Activated naive CD8-positive, alpha-beta T cell treated with anti-CD3 and anti-CD28 coated beads for 36 hours (primary cell): ENCODE data around the gene TPP2. TPM values are rescaled to one million over a fixed set of nuclear protein-coding genes. Genes with fewer than 3 reads are reported as not detected.

ENCODE experiments used
- DNase-seq: peaks from one replicate; pipeline ENCODE4 v3.0.0; 2021
- H3K27ac Mint-ChIP-seq: one replicate; pipeline ENCODE4 v1.8.0; 2022; ENCODE audit warnings: mild to moderate bottlenecking, moderate library complexity, mixed read lengths
- H3K27me3 Mint-ChIP-seq: one replicate; pipeline ENCODE4 v1.8.0; 2022; ENCODE audit warnings: mild to moderate bottlenecking, mixed read lengths
- H3K36me3 Mint-ChIP-seq: one replicate; pipeline ENCODE4 v1.8.0; 2021; ENCODE audit warnings: mild to moderate bottlenecking, mixed read lengths
- H3K4me1 Mint-ChIP-seq: one replicate; pipeline ENCODE4 v1.8.0; 2021; ENCODE audit warnings: mixed read lengths
- H3K4me3 Mint-ChIP-seq: one replicate; pipeline ENCODE4 v1.8.0; 2022; ENCODE audit warnings: mild to moderate bottlenecking, moderate library complexity, mixed read lengths
- H3K9me3 Mint-ChIP-seq: one replicate; pipeline ENCODE4 v1.8.0; 2022; ENCODE audit warnings: mixed read lengths
- total RNA-seq, 2 experiments: library from RNA; stranded (reverse); gene quantifications; one replicate each; pipeline ENCODE4 v1.2.3, GENCODE V29; 2021

The TPP2 gene
- total RNA-seq, 2 experiments from 2014 or later, result 78.4 to 84.0 TPM

DNA sequence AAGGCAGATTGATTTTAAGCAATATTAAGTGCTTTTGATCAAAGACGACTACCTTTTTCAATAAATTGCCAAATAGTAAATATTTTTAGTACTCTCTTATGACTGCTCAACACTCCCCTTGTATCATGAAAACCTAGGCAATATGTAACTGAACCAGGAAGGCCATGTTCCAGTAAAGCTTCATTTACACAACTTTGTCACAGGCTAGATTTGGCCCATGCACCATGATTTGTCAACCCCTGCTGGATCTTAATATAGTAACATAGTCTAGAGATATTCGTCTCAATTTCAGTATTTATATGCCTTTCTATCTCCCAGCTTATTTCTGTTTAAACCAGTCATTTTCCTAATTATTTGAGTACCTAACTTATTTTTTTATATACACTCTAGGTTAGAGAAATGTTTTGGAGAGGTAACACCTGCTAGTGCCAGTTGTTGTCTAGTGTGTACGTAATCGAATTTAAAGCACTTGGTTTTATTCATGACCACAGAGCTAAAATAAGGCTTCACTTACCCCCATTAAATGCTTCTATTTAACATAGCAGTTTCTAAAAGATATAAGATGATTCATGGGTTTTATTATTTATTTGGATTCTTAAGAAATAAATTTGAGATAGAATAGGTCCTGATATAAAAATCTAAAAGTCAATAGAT, 21.0 kb downstream of the TPP2 start:
- Mint-ChIP-seq H3K36me3 (peaks cover 10% of the 10 kb centered on the region), H3K27ac (no peak overlapping the region), H3K4me3 (no peak overlapping the region), H3K27me3 (no peaks in the 10 kb centered on the region), H3K4me1 (peaks cover 11% of the 10 kb centered on the region), H3K9me3 (no peaks in the 10 kb centered on the region)
- no peak for DNase-seq

DNA sequence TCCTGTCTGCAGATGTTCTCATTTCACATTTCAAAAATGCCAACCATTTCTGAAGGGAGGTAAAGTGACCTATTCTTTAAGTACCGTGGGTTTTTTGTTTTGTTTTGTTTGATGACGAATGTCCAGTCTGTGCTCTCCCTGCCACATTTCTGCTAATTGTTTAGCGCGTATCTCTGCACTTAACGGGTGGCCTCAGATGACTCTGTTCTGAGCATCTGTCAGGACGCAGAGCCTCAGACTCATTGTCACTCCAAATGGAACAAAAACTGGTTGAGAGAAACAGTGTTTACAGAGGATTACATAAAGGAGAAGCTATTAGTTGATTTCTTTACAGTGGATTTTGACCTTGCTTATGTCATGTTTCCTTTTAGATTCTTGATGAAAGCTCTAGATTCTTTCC, 23.7 kb downstream of the TPP2 start:
- no peaks in the 10 kb centered on the region for H3K9me3 Mint-ChIP-seq
- H3K36me3 Mint-ChIP-seq, result peaks cover 6% of the 10 kb centered on the region
- no peak overlapping the region for H3K27ac Mint-ChIP-seq
- no peaks in the 10 kb centered on the region for H3K4me1 Mint-ChIP-seq
- no peak for DNase-seq
- no peaks in the 10 kb centered on the region for H3K27me3 Mint-ChIP-seq
- no peak overlapping the region for H3K4me3 Mint-ChIP-seq

DNA sequence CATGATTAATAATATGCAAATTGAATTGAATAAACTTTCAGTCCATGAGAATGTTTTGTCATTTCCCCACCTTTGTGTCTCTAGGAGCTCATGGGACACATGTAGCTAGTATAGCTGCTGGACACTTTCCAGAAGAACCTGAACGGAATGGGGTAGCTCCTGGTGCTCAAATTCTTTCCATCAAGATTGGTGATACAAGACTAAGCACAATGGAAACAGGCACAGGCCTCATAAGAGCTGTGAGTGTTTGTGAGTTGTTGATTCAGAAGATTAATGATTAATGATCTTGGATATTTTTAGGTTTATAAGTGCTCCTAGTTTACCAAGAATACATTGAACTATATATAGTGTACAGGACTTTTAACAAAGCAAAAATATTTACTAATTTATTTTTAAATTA, 30.1 kb downstream of the TPP2 start:
- H3K4me1 Mint-ChIP-seq, result no peaks in the 10 kb centered on the region
- H3K27ac Mint-ChIP-seq, result no peak overlapping the region
- no peak for DNase-seq
- H3K36me3 Mint-ChIP-seq, result peaks cover 16% of the 10 kb centered on the region
- no peak overlapping the region for H3K4me3 Mint-ChIP-seq
- H3K9me3 Mint-ChIP-seq, result no peaks in the 10 kb centered on the region
- H3K27me3 Mint-ChIP-seq, result no peaks in the 10 kb centered on the region

DNA sequence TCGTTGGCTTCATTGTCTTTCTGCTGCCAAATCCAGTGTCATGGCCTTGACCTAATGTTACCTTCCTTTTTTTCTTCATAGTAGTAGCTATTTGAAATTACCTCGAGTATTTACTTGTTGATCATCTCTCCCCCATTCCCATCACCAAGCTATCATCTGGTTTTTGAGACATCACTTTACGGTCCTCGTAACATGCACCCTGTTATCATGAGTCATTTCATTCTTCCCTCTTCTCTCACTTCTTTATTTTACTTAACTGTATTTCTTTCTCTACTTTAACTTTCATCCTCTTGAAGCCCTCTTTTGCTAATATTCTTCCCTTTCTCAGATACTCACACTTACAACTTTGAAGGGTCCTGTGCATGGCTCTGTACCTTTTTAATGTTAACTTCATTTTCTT, 31.8 kb downstream of the TPP2 start:
- H3K36me3 Mint-ChIP-seq, result peaks cover 19% of the 10 kb centered on the region
- H3K27ac Mint-ChIP-seq, result no peak overlapping the region
- H3K9me3 Mint-ChIP-seq, result no peaks in the 10 kb centered on the region

DNA sequence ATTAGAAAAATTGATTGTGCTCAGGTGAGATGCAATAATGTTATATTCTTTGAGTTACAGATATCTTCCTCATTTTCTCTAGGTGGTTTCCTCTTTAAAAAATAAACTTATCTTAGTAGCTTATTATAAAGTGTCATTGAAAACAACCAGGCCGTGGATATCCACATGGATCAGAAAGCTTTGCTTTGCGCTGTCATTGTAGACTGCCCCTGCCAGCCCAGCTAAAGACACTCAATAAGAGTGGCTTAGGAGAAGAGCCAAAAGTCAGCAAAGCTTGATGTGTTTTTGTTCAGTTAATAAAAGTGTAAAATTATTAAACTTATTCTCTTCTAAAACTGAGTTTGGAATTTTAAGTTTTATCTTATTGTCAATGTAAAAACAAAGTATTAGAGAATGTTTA, 34.4 kb downstream of the TPP2 start:
- peaks cover 31% of the 10 kb centered on the region for H3K36me3 Mint-ChIP-seq
- no peaks in the 10 kb centered on the region for H3K27me3 Mint-ChIP-seq
- H3K27ac Mint-ChIP-seq, result no peak overlapping the region
- no peaks in the 10 kb centered on the region for H3K4me1 Mint-ChIP-seq
- no peaks in the 10 kb centered on the region for H3K9me3 Mint-ChIP-seq
- H3K4me3 Mint-ChIP-seq, result no peak overlapping the region
- DNase-seq, result no peak

More for the DNA sequence above, 31.8 kb downstream of the TPP2 start:
- H3K4me3 Mint-ChIP-seq, result no peak overlapping the region
- no peak for DNase-seq
- no peaks in the 10 kb centered on the region for H3K4me1 Mint-ChIP-seq
- H3K27me3 Mint-ChIP-seq, result no peaks in the 10 kb centered on the region

DNA sequence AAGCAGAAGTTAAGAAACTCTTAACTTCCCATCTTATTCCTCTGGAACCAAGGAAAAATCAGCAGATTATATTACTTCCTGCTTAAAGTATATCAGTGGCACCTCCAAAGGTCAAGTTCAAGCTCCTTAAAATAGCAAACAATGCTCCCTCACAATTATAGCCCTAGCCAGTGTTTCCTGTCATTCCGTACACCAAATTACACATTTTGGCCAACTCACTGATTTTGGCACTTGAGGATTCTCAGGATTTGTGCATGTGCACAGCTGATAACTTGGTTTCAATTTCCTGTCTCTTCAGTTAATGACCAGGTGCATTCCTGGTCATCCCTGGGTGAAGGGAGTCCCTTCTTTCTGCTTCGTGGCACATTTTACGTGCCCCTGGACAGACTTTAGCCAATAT, 42.0 kb downstream of the TPP2 start:
- Mint-ChIP-seq H3K27ac (no peak overlapping the region), H3K9me3 (no peaks in the 10 kb centered on the region), H3K27me3 (no peaks in the 10 kb centered on the region), H3K4me1 (peaks cover 10% of the 10 kb centered on the region), H3K4me3 (no peak overlapping the region), H3K36me3 (peaks cover 24% of the 10 kb centered on the region)
- no peak for DNase-seq

DNA sequence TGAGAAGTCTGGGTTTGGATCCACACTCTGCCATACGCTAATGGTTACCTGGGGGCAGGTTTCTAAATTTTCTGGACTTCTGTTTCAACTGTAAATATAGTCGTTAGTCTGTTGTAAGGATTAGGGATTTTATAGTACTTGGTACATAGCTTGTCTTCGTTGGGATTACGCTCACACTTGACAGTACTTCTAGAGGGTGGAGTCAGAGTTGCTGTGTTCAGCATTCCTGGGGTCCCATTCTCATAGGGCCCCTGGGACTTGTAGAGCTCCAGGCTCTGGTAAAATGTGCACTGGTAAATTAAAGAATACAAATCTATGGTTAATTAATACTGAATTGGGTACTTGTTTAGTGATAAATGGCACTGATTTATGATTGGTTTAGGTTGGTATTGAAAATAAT, 45.2 kb downstream of the TPP2 start:
- Mint-ChIP-seq H3K4me3 (no peak overlapping the region), H3K4me1 (peaks cover 11% of the 10 kb centered on the region), H3K36me3 (peaks cover 14% of the 10 kb centered on the region), H3K9me3 (no peaks in the 10 kb centered on the region), H3K27ac (no peak overlapping the region), H3K27me3 (no peaks in the 10 kb centered on the region)
- no peak for DNase-seq

DNA sequence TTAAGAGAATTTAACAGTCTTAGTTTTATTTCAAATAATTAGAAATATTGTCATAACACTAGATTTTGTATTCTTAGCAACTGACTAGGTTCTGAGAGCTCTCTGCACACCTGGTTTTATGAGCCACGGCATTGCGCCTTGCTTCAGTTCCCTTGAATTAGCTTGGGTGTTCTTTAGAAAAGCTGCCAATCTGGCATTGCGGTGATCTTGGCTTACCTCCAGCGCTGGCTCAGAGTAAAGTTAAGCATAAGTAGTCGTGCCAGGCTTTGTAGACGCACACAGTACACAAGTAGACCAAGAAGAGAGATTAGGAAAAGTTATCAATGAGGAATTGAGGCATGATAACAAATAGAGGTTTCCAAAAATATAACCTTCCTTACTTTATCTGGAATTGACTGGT, 45.7 kb downstream of the TPP2 start:
- Mint-ChIP-seq H3K4me3 (no peak overlapping the region), H3K36me3 (peaks cover 14% of the 10 kb centered on the region), H3K9me3 (no peaks in the 10 kb centered on the region), H3K27me3 (no peaks in the 10 kb centered on the region), H3K27ac (no peak overlapping the region), H3K4me1 (peaks cover 11% of the 10 kb centered on the region)
- DNase-seq, result no peak

DNA sequence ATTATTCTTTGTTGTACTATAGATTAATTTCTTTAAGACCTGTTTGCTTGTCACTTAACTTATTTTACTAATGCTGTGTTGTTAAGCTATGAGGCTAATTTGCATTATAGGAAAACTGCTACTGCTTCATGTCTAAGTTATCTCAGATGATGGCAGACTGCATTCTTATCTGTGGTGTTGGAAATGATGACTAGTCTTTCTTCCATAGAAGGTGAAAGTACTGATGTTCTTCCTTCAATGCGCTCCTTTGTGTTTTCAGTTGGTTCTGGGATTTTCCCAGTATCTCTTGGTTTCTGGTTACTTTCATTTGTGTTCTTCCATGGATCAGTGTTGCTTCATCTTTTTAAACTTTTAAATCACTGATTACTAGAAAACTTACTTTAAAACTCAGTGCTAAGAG, 46.9 kb downstream of the TPP2 start:
- DNase-seq, result no peak
- Mint-ChIP-seq H3K27ac (peak overlapping the region; percentile 65), H3K4me3 (no peak overlapping the region), H3K4me1 (peaks cover 11% of the 10 kb centered on the region), H3K9me3 (no peaks in the 10 kb centered on the region), H3K27me3 (no peaks in the 10 kb centered on the region), H3K36me3 (peaks cover 11% of the 10 kb centered on the region)

DNA sequence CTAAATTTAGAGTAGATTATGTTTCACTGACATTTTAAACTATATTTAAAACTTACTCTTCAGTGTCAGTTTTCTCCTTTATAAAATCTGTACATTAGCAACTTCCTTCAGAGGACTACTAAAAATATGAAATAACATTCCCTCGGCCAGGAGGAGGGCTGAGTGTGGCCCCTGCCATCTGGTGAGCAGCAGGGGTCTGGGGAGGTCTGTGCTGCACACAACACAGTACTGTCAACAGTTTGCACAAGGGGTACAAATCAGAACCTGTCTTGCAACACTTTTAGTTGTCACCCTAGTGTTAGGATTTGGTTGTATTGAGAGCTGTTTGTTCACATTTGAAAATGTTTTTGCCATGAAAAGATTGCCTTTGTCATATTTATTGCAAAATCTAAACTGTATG, 48.9 kb downstream of the TPP2 start:
- Mint-ChIP-seq H3K9me3 (no peaks in the 10 kb centered on the region), H3K4me1 (peaks cover 15% of the 10 kb centered on the region)

DNA sequence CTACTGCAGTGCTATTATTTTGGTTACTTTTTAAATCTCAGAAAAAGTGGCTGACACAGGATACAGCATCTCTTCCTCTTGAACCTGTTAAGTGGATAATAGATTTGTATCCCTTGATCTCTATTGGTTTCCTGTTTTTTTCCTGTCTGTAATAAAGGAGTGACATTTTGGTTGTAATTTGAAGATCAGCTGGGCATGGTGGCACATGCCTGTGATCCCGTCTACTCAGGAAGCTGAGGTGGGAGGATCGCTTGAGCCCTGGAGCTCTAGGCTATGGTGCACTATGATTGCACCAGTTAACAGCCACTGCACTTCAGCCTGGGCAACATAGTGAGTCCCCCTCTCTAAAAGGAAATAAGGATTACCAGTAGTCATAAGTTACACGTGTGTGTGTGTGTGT, 51.3 kb downstream of the TPP2 start:
- Mint-ChIP-seq H3K27ac (peak overlapping the region; percentile 11), H3K4me3 (no peak overlapping the region), H3K4me1 (peaks cover 14% of the 10 kb centered on the region), H3K36me3 (peaks cover 7% of the 10 kb centered on the region), H3K27me3 (no peaks in the 10 kb centered on the region), H3K9me3 (no peaks in the 10 kb centered on the region)
- DNase-seq, result no peak

More for the DNA sequence above, 48.9 kb downstream of the TPP2 start:
- peaks cover 7% of the 10 kb centered on the region for H3K36me3 Mint-ChIP-seq
- no peaks in the 10 kb centered on the region for H3K27me3 Mint-ChIP-seq
- H3K27ac Mint-ChIP-seq, result peak overlapping the region; percentile 14
- H3K4me3 Mint-ChIP-seq, result no peak overlapping the region
- DNase-seq, result no peak

DNA sequence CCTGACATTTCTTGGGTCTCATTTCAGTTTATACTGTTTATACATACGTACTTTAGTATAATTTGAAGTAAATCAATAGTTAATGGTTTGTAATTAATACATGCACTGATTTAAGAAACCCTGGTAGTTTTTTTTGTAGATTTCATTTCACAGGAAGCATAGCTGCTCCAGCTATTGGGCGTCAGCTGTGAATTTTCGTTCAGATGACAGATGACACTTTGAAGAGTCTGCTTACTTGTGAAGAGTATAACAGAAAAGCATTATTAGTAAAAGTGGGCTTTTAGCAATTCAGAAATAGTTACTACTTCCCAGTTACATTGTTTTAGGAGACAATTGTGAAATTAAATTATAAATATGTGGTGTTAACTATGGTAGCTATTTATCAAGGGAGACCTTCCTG, 53.7 kb downstream of the TPP2 start:
- H3K4me3 Mint-ChIP-seq, result no peak overlapping the region
- no peaks in the 10 kb centered on the region for H3K9me3 Mint-ChIP-seq
- no peak for DNase-seq
- H3K27ac Mint-ChIP-seq, result no peak overlapping the region
- peaks cover 4% of the 10 kb centered on the region for H3K36me3 Mint-ChIP-seq
- peaks cover 7% of the 10 kb centered on the region for H3K4me1 Mint-ChIP-seq
- no peaks in the 10 kb centered on the region for H3K27me3 Mint-ChIP-seq

DNA sequence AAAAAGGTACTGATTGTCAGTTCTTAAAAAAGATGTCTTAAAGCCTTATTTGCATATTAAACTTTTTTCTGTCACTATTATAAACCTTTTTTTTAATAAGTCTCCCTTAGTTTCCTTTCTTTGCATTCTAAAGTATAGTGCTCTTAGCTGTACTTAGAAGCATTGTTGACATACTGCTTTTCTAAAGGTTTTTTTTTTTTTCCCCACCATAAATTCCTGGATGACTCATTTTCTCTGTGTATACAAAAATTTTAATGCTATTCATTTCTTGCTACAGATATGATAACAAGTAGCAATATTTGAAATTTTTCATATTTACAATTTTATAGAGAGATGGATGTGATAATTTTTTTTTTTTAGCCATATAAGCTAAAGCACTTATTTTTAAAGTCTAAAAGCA, 54.6 kb downstream of the TPP2 start:
- DNase-seq, result no peak
- H3K4me3 Mint-ChIP-seq, result no peak overlapping the region
- H3K36me3 Mint-ChIP-seq, result peaks cover 4% of the 10 kb centered on the region

DNA sequence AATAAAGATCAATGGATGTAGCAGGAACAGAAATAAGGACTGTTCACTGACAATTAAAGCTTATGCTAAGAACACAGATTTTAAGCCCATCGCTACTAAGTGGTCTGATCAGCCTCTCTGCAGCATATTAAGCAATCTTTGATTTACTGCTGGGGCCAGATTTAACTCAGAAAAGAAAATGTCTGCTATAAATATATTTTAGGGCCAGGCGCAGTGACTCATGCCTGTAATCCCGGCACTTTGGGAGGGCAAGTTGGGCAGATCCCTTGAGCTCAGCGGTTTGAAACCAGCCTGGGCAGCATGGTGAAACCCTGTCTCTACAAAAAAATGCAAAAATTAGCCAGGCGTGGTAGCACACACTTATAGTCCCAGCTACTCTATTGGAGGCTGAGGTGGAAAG, 55.1 kb downstream of the TPP2 start:
- Mint-ChIP-seq H3K9me3 (no peaks in the 10 kb centered on the region), H3K27ac (no peak overlapping the region), H3K4me3 (no peak overlapping the region), H3K27me3 (no peaks in the 10 kb centered on the region), H3K4me1 (peaks cover 7% of the 10 kb centered on the region), H3K36me3 (peaks cover 4% of the 10 kb centered on the region)
- DNase-seq, result no peak

More for the DNA sequence above, 54.6 kb downstream of the TPP2 start:
- Mint-ChIP-seq H3K27me3 (no peaks in the 10 kb centered on the region), H3K4me1 (peaks cover 7% of the 10 kb centered on the region), H3K9me3 (no peaks in the 10 kb centered on the region), H3K27ac (no peak overlapping the region)

DNA sequence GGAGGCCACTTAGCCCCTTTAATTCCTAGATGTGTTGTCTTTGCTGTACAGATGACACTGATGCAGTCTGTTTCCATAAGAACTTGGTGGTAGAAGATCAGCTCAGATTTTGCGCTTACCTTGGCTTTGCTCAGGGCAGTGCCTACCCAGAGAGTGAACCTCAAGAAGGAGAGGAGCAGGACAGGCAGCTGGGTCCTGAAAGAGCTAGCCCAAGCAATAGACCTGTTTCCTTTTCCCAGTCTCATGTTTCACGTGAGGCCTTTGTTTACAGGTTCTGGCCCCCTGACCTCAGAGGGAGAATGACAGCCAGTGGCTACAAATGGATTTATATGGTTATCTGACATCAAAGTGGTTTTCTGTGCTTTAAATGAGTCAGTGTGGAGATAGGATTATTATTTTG, 58.0 kb downstream of the TPP2 start:
- Mint-ChIP-seq H3K36me3 (peaks cover 22% of the 10 kb centered on the region), H3K4me3 (no peak overlapping the region), H3K4me1 (peaks cover 4% of the 10 kb centered on the region), H3K27ac (no peak overlapping the region), H3K9me3 (peaks cover 4% of the 10 kb centered on the region), H3K27me3 (no peaks in the 10 kb centered on the region)
- DNase-seq, result no peak

DNA sequence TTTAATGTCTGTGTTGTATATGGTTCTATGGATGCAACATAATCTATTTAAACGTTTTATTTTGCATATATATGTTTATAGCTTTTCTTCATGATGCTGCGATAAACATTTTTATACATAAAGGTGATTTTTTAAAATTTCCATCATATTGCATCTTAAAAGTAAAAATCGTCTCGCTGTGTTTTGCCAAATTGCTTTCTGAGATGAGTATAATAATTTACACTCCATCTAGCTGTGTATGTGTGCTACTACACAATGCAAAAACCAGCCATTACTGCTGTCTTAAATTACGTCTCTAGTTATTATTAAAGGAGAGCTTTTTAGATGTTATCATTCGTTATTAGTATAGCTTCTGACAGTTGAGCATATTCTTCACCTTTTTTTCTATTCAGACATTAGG, 60.8 kb downstream of the TPP2 start:
- no peaks in the 10 kb centered on the region for H3K27me3 Mint-ChIP-seq
- no peak overlapping the region for H3K27ac Mint-ChIP-seq
- DNase-seq, result no peak
- no peak overlapping the region for H3K4me3 Mint-ChIP-seq
- H3K36me3 Mint-ChIP-seq, result peaks cover 35% of the 10 kb centered on the region
- H3K4me1 Mint-ChIP-seq, result no peaks in the 10 kb centered on the region
- peaks cover 4% of the 10 kb centered on the region for H3K9me3 Mint-ChIP-seq
